ENCODE data around the gene PCYT1B. TPM values are rescaled to one million over a fixed set of nuclear protein-coding genes. Genes with fewer than 3 reads are reported as not detected.
"Not testable (repeated sequence)": the region's sequence is repeated elsewhere in the genome, so short reads cannot be mapped to it uniquely, and the experiment has no call there.

The PCYT1B gene
- total RNA-seq, 1 experiment from 2014 or later, result 0.09 TPM

GRCh38 chrX:24657671-24658386, 10.7 kb upstream of the PCYT1B start:
- H3K9me3 Mint-ChIP-seq (ENCODE audit: low read depth, unreplicated experiment), result no peaks in the 10 kb centered on the region
- no peaks in the 10 kb centered on the region for H3K36me3 Mint-ChIP-seq (ENCODE audit: insufficient read depth, unreplicated experiment)
- H3K27me3 Mint-ChIP-seq (ENCODE audit: unreplicated experiment), result no peaks in the 10 kb centered on the region
- TF ChIP-seq, protein P1, sequence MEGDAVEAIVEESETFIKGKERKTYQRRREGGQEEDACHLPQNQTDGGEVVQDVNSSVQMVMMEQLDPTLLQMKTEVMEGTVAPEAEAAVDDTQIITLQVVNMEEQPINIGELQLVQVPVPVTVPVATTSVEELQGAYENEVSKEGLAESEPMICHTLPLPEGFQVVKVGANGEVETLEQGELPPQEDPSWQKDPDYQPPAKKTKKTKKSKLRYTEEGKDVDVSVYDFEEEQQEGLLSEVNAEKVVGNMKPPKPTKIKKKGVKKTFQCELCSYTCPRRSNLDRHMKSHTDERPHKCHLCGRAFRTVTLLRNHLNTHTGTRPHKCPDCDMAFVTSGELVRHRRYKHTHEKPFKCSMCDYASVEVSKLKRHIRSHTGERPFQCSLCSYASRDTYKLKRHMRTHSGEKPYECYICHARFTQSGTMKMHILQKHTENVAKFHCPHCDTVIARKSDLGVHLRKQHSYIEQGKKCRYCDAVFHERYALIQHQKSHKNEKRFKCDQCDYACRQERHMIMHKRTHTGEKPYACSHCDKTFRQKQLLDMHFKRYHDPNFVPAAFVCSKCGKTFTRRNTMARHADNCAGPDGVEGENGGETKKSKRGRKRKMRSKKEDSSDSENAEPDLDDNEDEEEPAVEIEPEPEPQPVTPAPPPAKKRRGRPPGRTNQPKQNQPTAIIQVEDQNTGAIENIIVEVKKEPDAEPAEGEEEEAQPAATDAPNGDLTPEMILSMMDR (IDR thresholded peaks at IDR 0.05; ENCODE audit: unreplicated experiment), result no peak
- H3K4me3 Mint-ChIP-seq (ENCODE audit: low read depth, unreplicated experiment), result no peak overlapping the region
- DNase-seq, result no peak
- intact Hi-C loops (cut with micrococcal nuclease; ENCODE audit: unreplicated experiment), result no loop called here
- H3K27ac Mint-ChIP-seq (ENCODE audit: unreplicated experiment), result no peak overlapping the region
- BruUV-seq (replicated peaks), result no TSS peak
- no peaks in the 10 kb centered on the region for H3K4me1 Mint-ChIP-seq (ENCODE audit: low read depth, unreplicated experiment)
- CTCF ChIA-PET, result no interaction called here

DNA sequence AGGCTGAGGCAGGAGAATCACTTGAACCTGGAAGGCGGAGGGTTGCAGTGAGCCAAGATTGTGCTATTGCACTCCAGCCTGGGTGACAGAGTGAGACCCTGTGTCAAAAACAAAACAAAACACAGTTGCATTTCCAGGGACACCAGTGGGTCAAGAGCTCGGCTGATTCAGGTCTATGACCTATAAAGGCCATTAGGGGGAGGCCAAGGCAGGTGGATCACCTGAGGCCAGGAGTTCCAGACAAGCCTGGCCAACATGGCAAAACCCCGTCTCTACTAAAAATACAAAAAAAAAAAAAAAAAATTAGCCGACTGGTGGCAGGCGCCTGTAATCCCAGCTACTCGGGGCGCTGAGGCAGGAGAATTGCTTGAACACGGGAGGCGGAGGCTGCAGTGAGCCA, 8.5 kb upstream of the PCYT1B start:
- DNase-seq; intact Hi-C loops (cut with micrococcal nuclease; ENCODE audit: unreplicated experiment); H3K9me3 Mint-ChIP-seq (ENCODE audit: low read depth, unreplicated experiment); H3K4me3 Mint-ChIP-seq (ENCODE audit: low read depth, unreplicated experiment); H3K27ac Mint-ChIP-seq (ENCODE audit: unreplicated experiment); CTCF ChIA-PET; BruUV-seq (replicated peaks); H3K36me3 Mint-ChIP-seq (ENCODE audit: insufficient read depth, unreplicated experiment); H3K4me1 Mint-ChIP-seq (ENCODE audit: low read depth, unreplicated experiment); H3K27me3 Mint-ChIP-seq (ENCODE audit: unreplicated experiment): not testable (repeated sequence)

- no TSS peak for BruUV-seq (replicated peaks)
- H3K27ac Mint-ChIP-seq (ENCODE audit: unreplicated experiment), result no peak overlapping the region
- peaks cover 32% of the 10 kb centered on the region for H3K27me3 Mint-ChIP-seq (ENCODE audit: unreplicated experiment)
- DNase-seq, result no peak
- no peaks in the 10 kb centered on the region for H3K9me3 Mint-ChIP-seq (ENCODE audit: low read depth, unreplicated experiment)
- no peak overlapping the region for H3K4me3 Mint-ChIP-seq (ENCODE audit: low read depth, unreplicated experiment)
- TF ChIP-seq, protein P1 (IDR thresholded peaks at IDR 0.05; ENCODE audit: unreplicated experiment), result no peak
- no peaks in the 10 kb centered on the region for H3K36me3 Mint-ChIP-seq (ENCODE audit: insufficient read depth, unreplicated experiment)
- intact Hi-C loops (cut with micrococcal nuclease; ENCODE audit: unreplicated experiment), result no loop called here
- CTCF ChIA-PET, result no interaction called here
- H3K4me1 Mint-ChIP-seq (ENCODE audit: low read depth, unreplicated experiment), result peaks cover 8% of the 10 kb centered on the region
Observed at GRCh38 chrX:24651783-24652182, 4.6 kb upstream of the PCYT1B start.

- BruUV-seq (replicated peaks), result no TSS peak
- Mint-ChIP-seq H3K36me3 (ENCODE audit: insufficient read depth, unreplicated experiment) (no peaks in the 10 kb centered on the region), H3K27me3 (ENCODE audit: unreplicated experiment) (peaks cover 38% of the 10 kb centered on the region), H3K9me3 (ENCODE audit: low read depth, unreplicated experiment) (no peaks in the 10 kb centered on the region), H3K4me1 (ENCODE audit: low read depth, unreplicated experiment) (peaks cover 9% of the 10 kb centered on the region), H3K4me3 (ENCODE audit: low read depth, unreplicated experiment) (no peak overlapping the region), H3K27ac (ENCODE audit: unreplicated experiment) (no peak overlapping the region)
- TF ChIP-seq, protein P1 (IDR thresholded peaks at IDR 0.05; ENCODE audit: unreplicated experiment), result no peak
- DNase-seq, result no peak
- intact Hi-C loops (cut with micrococcal nuclease; ENCODE audit: unreplicated experiment), result no loop called here
- CTCF ChIA-PET, result no interaction called here
Observed at GRCh38 chrX:24648495-24648894, 1.3 kb upstream of the PCYT1B start.

- intact Hi-C loops (cut with micrococcal nuclease; ENCODE audit: unreplicated experiment), result no loop called here
Observed at GRCh38 chrX:24646745-24647182, 383 bp downstream of the PCYT1B start.

More at GRCh38 chrX:24646745-24647182, 383 bp downstream of the PCYT1B start:
- Mint-ChIP-seq H3K36me3 (ENCODE audit: insufficient read depth, unreplicated experiment) (no peaks in the 10 kb centered on the region), H3K4me3 (ENCODE audit: low read depth, unreplicated experiment) (peak overlapping the region; percentile 69), H3K9me3 (ENCODE audit: low read depth, unreplicated experiment) (no peaks in the 10 kb centered on the region), H3K27me3 (ENCODE audit: unreplicated experiment) (peaks cover 38% of the 10 kb centered on the region), H3K4me1 (ENCODE audit: low read depth, unreplicated experiment) (peaks cover 9% of the 10 kb centered on the region), H3K27ac (ENCODE audit: unreplicated experiment) (no peak overlapping the region)
- no peak for DNase-seq
- TF ChIP-seq, protein P1 (IDR thresholded peaks at IDR 0.05; ENCODE audit: unreplicated experiment), result no peak
- BruUV-seq (replicated peaks), result no TSS peak
- CTCF ChIA-PET, result no interaction called here

Data from Calu3 (cell line).